ENCODE data around the gene RNF225.

GRCh38 chr19:58393725-58394033 lies 1.8 kb upstream of the RNF225 start:
- TF ChIP-seq, protein P1, sequence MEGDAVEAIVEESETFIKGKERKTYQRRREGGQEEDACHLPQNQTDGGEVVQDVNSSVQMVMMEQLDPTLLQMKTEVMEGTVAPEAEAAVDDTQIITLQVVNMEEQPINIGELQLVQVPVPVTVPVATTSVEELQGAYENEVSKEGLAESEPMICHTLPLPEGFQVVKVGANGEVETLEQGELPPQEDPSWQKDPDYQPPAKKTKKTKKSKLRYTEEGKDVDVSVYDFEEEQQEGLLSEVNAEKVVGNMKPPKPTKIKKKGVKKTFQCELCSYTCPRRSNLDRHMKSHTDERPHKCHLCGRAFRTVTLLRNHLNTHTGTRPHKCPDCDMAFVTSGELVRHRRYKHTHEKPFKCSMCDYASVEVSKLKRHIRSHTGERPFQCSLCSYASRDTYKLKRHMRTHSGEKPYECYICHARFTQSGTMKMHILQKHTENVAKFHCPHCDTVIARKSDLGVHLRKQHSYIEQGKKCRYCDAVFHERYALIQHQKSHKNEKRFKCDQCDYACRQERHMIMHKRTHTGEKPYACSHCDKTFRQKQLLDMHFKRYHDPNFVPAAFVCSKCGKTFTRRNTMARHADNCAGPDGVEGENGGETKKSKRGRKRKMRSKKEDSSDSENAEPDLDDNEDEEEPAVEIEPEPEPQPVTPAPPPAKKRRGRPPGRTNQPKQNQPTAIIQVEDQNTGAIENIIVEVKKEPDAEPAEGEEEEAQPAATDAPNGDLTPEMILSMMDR (IDR thresholded peaks at IDR 0.05; ENCODE audit: low read length): no peak
- TF ChIP-seq EZH2 (IDR thresholded peaks at IDR 0.05; ENCODE audit: borderline replicate concordance, low read length): no peak
